ENCODE measurements around the gene ANKRD53.

The ANKRD53 gene

DNA sequence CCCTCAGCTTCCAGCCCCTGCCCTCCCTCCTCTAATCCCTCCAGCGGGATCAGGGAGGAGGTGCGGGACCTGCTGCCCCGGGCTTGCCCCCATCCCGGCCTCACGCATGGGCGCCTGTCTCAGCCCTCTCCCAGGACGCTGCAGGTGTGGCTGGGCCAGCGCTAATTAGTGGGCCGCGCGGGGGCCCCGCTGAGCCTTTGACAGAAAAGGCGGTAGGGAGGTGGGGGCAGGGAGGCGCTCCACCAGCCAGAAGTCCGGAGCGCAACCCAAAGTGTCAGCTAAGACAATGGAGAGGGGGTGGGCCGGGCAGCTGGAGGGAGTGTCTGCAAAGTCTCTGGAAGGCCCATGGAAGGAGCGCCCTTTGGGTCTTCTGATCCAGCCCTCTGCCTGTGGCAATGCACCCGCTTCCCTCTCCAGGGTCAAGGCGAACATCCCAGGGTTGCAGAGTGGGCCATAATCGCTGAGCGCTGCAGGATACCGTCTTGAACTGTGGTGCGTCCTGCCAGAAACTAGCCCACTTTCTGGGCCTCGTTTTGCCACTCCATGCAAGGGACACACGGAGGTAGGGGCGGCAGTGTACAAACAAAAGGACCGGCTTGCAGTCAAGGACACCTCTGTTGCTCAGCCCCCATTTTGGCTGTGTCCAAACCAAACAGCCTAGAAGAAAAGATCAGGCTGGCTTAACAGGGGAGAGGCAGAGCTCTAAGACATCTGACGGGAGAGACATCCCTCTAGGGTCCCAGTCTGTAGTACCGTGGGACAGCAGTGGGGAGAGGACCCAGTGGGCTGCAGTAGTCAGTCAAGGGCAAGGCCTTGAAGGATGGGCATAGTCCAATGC, 39.2 kb upstream of the ANKRD53 start:
- in situ Hi-C loops (cut with HindIII; ENCODE audit: low sequenced_read_pairs) = no loop called here
- TF ChIP-seq, protein P1, sequence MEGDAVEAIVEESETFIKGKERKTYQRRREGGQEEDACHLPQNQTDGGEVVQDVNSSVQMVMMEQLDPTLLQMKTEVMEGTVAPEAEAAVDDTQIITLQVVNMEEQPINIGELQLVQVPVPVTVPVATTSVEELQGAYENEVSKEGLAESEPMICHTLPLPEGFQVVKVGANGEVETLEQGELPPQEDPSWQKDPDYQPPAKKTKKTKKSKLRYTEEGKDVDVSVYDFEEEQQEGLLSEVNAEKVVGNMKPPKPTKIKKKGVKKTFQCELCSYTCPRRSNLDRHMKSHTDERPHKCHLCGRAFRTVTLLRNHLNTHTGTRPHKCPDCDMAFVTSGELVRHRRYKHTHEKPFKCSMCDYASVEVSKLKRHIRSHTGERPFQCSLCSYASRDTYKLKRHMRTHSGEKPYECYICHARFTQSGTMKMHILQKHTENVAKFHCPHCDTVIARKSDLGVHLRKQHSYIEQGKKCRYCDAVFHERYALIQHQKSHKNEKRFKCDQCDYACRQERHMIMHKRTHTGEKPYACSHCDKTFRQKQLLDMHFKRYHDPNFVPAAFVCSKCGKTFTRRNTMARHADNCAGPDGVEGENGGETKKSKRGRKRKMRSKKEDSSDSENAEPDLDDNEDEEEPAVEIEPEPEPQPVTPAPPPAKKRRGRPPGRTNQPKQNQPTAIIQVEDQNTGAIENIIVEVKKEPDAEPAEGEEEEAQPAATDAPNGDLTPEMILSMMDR (IDR thresholded peaks at IDR 0.05; ENCODE audit: low read depth, low read length, missing control alignments) = no peak
- DNase-seq (ENCODE audit: low read depth) = no peak
- no peak overlapping the region for H3K4me3 ChIP-seq (ENCODE audit: low read depth, low read length)

DNA sequence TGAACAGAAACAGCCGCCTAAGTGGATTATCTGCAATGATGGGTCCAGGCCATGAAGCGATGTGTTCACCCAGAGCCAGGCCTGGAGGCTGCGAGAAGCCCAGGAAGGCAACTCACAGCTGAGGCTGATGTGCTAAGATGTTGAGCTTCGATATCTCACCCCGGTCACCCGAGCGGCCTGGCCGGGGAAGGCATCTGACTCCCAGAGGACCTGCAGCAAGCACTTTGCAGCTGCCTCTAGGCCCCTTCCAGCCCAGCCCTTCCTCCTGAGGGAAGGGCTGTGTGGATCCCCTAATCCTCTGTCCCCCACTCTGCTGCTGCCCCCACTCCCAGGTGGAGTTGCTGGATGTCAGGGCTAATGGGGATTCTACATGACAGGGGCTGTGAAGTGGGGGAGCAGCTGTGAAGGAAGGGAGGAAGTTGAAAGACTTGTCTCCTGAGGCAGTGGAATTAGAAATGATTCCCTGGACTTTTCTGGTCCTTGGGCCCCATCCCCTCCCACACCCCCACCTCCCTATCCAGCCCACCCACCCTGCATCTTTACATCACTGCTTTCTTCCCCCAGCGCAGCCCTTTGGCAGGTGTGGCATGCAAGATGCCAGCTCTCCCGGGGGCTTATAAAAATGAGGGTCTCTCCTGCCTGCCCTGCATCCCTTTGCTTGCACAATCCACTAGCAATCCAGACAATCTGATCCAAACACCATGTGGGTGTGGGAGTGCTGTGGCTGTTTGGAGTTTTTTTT, 38.4 kb upstream of the ANKRD53 start:
- no peak for DNase-seq (ENCODE audit: low read depth)
- no peak overlapping the region for H3K4me3 ChIP-seq (ENCODE audit: low read depth, low read length)
- in situ Hi-C loops (cut with HindIII; ENCODE audit: low sequenced_read_pairs) = no loop called here
- TF ChIP-seq, protein P1 (IDR thresholded peaks at IDR 0.05; ENCODE audit: low read depth, low read length, missing control alignments) = no peak

DNA sequence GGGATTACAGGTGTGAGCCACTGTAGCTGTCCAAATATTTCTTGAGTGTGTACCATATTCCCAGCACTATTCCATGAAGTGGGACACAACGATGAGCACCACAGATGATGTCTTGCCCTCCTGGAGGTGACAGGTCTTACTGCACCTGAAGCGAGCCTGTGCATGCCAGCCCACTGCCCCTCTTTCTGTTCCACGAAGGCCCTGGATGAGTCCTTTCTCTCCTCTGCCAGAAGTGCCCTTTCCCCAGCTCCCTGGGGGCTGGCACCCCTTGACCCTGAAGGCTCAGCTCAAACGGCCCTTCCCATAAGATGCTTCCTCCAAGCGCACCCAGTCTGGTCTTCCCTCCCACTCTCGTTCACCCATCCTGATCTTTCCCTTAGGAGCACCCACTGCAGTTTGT, 37.2 kb upstream of the ANKRD53 start:
- TF ChIP-seq, protein P1 (IDR thresholded peaks at IDR 0.05; ENCODE audit: low read depth, low read length, missing control alignments) = no peak
- H3K4me3 ChIP-seq (ENCODE audit: low read depth, low read length) = no peak overlapping the region
- no peak for DNase-seq (ENCODE audit: low read depth)
- in situ Hi-C loops (cut with HindIII; ENCODE audit: low sequenced_read_pairs) = no loop called here

DNA sequence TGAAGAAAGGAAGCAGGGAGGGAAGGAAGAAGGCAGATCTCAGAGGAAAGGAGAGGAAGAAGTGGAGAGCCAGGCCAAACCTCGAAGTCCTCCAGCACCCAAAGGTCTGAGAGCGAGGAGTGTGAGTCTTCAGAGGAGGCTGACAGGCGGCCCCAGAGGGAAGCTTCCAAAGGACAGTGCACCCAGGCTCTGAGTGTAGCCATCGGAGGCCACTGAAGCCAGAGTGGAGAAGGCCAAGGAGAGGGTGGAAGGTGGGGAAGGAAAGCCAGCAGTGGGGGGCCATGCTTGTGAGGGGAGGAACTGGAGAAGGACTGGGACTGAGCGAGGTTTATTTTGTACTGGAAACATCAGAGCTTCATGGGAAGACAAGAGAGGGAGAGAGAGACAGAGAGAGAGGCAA, 36.7 kb upstream of the ANKRD53 start:
- TF ChIP-seq, protein P1 (IDR thresholded peaks at IDR 0.05; ENCODE audit: low read depth, low read length, missing control alignments) = no peak
- in situ Hi-C loops (cut with HindIII; ENCODE audit: low sequenced_read_pairs) = no loop called here
- no peak for DNase-seq (ENCODE audit: low read depth)

DNA sequence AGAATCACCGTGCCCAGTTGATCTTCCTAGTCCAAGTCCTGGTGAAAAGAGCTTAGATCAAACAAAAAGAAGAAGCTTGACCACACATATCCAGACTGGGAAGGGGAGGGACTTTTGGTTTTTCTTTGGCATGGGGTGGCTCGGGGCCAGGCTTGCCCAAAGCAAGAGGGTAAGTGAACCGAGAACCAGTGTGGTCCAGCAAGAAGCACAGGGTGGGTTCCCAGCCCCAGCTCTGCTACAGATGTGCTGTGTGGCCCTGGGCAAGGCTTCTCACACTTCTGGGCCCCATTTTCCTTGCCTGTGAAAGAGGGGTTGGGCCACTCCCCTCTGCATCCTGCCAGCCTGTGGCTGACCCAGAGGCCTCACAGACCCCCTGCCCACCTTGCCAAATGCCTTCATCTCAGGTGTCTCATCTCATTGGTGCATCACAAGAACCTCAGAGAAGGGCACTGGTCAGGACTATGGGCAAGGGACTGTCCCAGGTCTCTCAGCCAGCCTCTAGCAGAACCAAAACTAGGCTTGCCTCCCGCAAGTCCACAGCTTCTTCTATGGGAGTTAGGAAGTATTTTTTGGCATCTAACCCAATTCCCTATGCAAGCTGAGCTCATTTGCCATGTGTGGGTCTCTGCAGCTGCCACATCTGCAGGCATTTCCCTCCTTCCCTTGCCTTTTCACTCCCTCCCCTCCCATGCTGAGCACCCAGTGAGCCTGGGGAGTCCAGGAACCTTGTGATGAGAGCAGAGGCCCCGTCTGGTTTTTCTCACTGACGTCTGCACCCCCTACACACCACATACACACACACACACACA, 35.8 kb upstream of the ANKRD53 start:
- TF ChIP-seq, protein P1 (IDR thresholded peaks at IDR 0.05; ENCODE audit: low read depth, low read length, missing control alignments) = no peak
- H3K4me3 ChIP-seq (ENCODE audit: low read depth, low read length) = no peak overlapping the region
- no peak for DNase-seq (ENCODE audit: low read depth)

More for the DNA sequence above, 36.7 kb upstream of the ANKRD53 start:
- no peak overlapping the region for H3K4me3 ChIP-seq (ENCODE audit: low read depth, low read length)

DNA sequence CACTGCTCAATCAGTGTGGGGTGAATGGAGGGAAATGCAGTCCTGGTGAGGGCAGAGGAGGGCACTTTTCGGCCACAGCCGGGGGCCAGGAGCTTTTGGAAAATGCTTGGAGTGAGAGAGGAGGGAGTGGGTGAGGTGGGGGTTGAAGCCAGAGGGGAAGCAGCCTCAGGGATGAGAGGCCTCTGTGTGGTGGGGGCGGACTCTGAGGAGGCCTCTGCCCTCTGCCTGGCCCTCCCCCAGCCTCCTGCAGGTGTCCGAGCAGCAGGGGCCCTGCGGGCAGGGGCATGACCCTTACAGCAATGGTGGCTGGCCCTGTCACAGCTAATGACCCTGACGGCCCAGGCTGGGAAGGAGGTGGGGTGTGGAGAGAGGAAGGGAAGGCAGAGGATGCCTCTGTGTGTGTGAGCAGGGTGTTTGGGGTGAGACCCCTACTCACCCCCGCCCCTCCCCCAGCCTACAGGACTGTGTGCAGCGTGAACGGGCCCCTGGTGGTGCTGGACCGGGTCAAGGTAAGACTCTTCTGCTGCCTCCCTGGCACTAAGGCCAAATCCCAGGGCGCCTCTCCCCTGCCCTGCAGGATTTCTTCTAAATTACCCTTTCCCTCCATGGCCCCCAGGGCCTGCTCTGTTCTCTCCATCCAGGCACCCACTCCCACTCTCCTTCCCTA, 35.1 kb upstream of the ANKRD53 start:
- no peak overlapping the region for H3K4me3 ChIP-seq (ENCODE audit: low read depth, low read length)
- no peak for DNase-seq (ENCODE audit: low read depth)
- in situ Hi-C loops (cut with HindIII; ENCODE audit: low sequenced_read_pairs) = no loop called here
- TF ChIP-seq, protein P1 (IDR thresholded peaks at IDR 0.05; ENCODE audit: low read depth, low read length, missing control alignments) = no peak

More for the DNA sequence above, 35.8 kb upstream of the ANKRD53 start:
- in situ Hi-C loops (cut with HindIII; ENCODE audit: low sequenced_read_pairs) = no loop called here

Data from astrocyte of the cerebellum (primary cell).